ENCODE results near the gene FGF11. TPM values are rescaled to one million over a fixed set of nuclear protein-coding genes. Genes with fewer than 3 reads are reported as not detected.
A peak's percentile ranks its signal among the peaks of the same experiment; 100 is the strongest.
"Not testable (repeated sequence)": the region's sequence is repeated elsewhere in the genome, so short reads cannot be mapped to it uniquely, and the experiment has no call there.

Gene FGF11
- polyA plus RNA-seq, 3 donors: 2.2 TPM; not detected in 2

DNA sequence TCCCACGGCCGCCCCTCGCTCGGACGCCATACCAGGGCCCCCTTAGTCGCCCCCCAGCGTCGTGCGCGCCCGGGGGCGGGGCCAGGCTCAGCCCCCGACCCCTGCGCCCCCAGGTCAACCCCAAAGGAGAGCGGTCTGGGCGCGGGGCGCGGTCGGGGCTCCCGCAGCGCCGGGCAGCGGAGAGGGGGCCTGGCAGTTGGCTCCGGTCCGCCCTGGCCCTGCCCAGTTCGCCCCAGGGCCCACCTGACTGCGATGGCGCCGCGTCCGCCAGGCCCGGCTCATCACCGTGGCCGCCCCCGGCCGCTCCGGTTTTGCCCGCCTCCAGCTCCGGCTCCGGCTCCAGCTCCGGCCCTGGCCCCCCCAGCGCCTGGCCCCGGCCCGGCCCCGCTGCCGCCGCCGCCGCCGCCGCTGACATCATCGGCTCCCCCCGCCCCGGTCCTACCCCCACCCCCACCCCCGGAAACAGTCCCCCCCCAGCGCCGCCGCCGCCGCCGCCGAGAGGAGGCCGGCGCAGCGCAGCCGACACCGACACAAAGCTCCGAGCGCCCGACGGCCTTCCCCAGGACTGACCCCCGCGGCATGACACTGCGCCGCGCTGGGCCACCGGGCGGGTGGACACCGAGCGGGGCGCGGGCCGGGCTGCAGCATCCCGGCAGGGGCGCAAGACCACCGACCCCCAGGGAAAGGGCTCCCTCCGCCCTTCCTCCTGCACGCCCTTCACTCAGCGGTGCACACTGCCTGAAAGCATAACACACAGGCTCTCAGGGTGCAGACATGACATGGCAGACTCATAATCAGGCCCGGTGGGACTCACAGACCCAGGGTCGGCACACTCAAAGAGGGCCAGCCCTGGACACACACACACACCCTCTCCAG, 40.1 kb downstream of the FGF11 start, which contains the start of gene ZBTB4:
TSS of gene ZBTB4 (minus strand) at position 419 of the 876 bp plus-strand sequence. CDS start 12,830 bp downstream, outside the sequence.
- peak within 1 kb of the TSS; percentile 83 for H3K9ac ChIP-seq (ENCODE audit: insufficient read depth, low read length, poor library complexity, severe bottlenecking)
- H3K4me1 ChIP-seq (ENCODE audit: control insufficient read depth in 1 of 2, insufficient read depth in 2 of 2, low read length in 2 of 2): peaks cover 59 to 66% of the 10 kb centered on the region in 2 donors

GRCh38 chr17:7480089-7480384, 40.7 kb downstream of the FGF11 start:
- intact Hi-C loops (cut with micrococcal nuclease): loop anchor here in 1 of 2 donors (5.0 to 10.0 kb wide), 4 partner anchors 92 to 362 kb away; partner anchors contain the start of genes DVL2, KCTD11, PHF23 and TMEM95
- Mint-ChIP-seq H3K4me1 (peaks cover 70% of the 10 kb centered on the region), H3K4me3 (peak overlapping the region; percentile 82 to 91), H3K27ac (peak overlapping the region; percentile 72 to 92 (median 80)), H3K9me3 (peaks cover 0 to 2% (median 0%) of the 10 kb centered on the region in 7 donors), H3K27me3 (ENCODE audit: low read depth in 3 of 3) (peaks cover 0 to 3% (median 1%) of the 10 kb centered on the region in 3 donors), H3K36me3 (peaks cover 0 to 7% of the 10 kb centered on the region in 2 donors)
- 9% methylated on average over 8 of the region's 8 CpGs for WGBS (ENCODE audit: insufficient coverage)
- Histone ChIP-seq H3K9me3 (replicated peaks in 1 of 2; ENCODE audit: control insufficient read depth in 1 of 2, insufficient read depth in 1 of 2, low read length in 2 of 2) (no peaks in the 10 kb centered on the region), H3K9ac (ENCODE audit: insufficient read depth, low read length, poor library complexity, severe bottlenecking) (peak overlapping the region; percentile 83), H3K4me3 (replicated peaks in 1 of 3; ENCODE audit: low read depth in 2 of 3, low read length in 3 of 3) (peak overlapping the region; percentile 36 to 89 (median 66)), H3K36me3 (replicated peaks in 1 of 2; ENCODE audit: control insufficient read depth in 1 of 2, insufficient read depth in 2 of 2, low read length in 2 of 2) (no peaks in the 10 kb centered on the region), H3K4me2 (replicated peaks; ENCODE audit: extremely low read depth, low read length, poor library complexity, severe bottlenecking) (peak overlapping the region; percentile 94), H4K20me1 (ENCODE audit: insufficient read depth, low read length) (peaks cover 10% of the 10 kb centered on the region), H3K27me3 (ENCODE audit: control insufficient read depth in 2 of 2, insufficient read depth in 2 of 2, low read length in 2 of 2) (no peaks in the 10 kb centered on the region), H3K27ac (ENCODE audit: low read depth in 1 of 2, low read length in 2 of 2) (peak overlapping the region; percentile 28 to 79), H3K4me1 (ENCODE audit: control insufficient read depth in 1 of 2, insufficient read depth in 2 of 2, low read length in 2 of 2) (peaks cover 54 to 64% of the 10 kb centered on the region in 2 donors), H2AFZ (ENCODE audit: insufficient read depth, low read depth, low read length, poor library complexity, severe bottlenecking) (peak overlapping the region; percentile 85), H3K79me2 (ENCODE audit: insufficient read depth, low read length) (peaks cover 56% of the 10 kb centered on the region)
- no peak for DNase-seq
- TF ChIP-seq, protein P1, sequence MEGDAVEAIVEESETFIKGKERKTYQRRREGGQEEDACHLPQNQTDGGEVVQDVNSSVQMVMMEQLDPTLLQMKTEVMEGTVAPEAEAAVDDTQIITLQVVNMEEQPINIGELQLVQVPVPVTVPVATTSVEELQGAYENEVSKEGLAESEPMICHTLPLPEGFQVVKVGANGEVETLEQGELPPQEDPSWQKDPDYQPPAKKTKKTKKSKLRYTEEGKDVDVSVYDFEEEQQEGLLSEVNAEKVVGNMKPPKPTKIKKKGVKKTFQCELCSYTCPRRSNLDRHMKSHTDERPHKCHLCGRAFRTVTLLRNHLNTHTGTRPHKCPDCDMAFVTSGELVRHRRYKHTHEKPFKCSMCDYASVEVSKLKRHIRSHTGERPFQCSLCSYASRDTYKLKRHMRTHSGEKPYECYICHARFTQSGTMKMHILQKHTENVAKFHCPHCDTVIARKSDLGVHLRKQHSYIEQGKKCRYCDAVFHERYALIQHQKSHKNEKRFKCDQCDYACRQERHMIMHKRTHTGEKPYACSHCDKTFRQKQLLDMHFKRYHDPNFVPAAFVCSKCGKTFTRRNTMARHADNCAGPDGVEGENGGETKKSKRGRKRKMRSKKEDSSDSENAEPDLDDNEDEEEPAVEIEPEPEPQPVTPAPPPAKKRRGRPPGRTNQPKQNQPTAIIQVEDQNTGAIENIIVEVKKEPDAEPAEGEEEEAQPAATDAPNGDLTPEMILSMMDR (IDR thresholded peaks at IDR 0.05): no peak

More for the DNA sequence above, 40.1 kb downstream of the FGF11 start, which contains the start of gene ZBTB4:
- H3K27me3 ChIP-seq (ENCODE audit: control insufficient read depth in 2 of 2, insufficient read depth in 2 of 2, low read length in 2 of 2): no peaks in the 10 kb centered on the region
- H3K4me2 ChIP-seq (replicated peaks; ENCODE audit: extremely low read depth, low read length, poor library complexity, severe bottlenecking): peak within 1 kb of the TSS; percentile 94
- H3K9me3 ChIP-seq (replicated peaks in 1 of 2; ENCODE audit: control insufficient read depth in 1 of 2, insufficient read depth in 1 of 2, low read length in 2 of 2): no peaks in the 10 kb centered on the region
- Mint-ChIP-seq H3K27me3 (ENCODE audit: low read depth in 3 of 3) (peaks cover 0 to 3% (median 1%) of the 10 kb centered on the region in 3 donors), H3K4me1 (peaks cover 72% of the 10 kb centered on the region), H3K27ac (peak within 1 kb of the TSS; percentile 75 to 96 (median 87)), H3K36me3 (peaks cover 2 to 7% of the 10 kb centered on the region in 2 donors), H3K4me3 (peak within 1 kb of the TSS; percentile 90 to 93), H3K9me3 (peaks cover 0 to 2% (median 0%) of the 10 kb centered on the region in 7 donors)
- intact Hi-C loops (cut with micrococcal nuclease): loop anchor here in 1 of 2 donors (5.0 to 10.0 kb wide), 4 partner anchors 93 to 363 kb away; partner anchors contain the start of genes DVL2, KCTD11, PHF23 and TMEM95
- H4K20me1 ChIP-seq (ENCODE audit: insufficient read depth, low read length): peaks cover 5% of the 10 kb centered on the region
- peaks cover 58% of the 10 kb centered on the region for H3K79me2 ChIP-seq (ENCODE audit: insufficient read depth, low read length)
- no peaks in the 10 kb centered on the region for H3K36me3 ChIP-seq (replicated peaks in 1 of 2; ENCODE audit: control insufficient read depth in 1 of 2, insufficient read depth in 2 of 2, low read length in 2 of 2)
- peak within 1 kb of the TSS; percentile 85 for H2AFZ ChIP-seq (ENCODE audit: insufficient read depth, low read depth, low read length, poor library complexity, severe bottlenecking)
- H3K4me3 ChIP-seq (replicated peaks in 1 of 3; ENCODE audit: low read depth in 2 of 3, low read length in 3 of 3): peak within 1 kb of the TSS; percentile 62 to 89 (median 80)
- peak within 1 kb of the TSS; percentile 67 to 80 for H3K27ac ChIP-seq (ENCODE audit: low read depth in 1 of 2, low read length in 2 of 2)
- DNase-seq: peak; percentile 18 to 49 (median 23)
- WGBS (ENCODE audit: insufficient coverage): under 1% methylated on average over 67 of the region's 92 CpGs
- TF ChIP-seq, protein P1 (IDR thresholded peaks at IDR 0.05): no peak

DNA sequence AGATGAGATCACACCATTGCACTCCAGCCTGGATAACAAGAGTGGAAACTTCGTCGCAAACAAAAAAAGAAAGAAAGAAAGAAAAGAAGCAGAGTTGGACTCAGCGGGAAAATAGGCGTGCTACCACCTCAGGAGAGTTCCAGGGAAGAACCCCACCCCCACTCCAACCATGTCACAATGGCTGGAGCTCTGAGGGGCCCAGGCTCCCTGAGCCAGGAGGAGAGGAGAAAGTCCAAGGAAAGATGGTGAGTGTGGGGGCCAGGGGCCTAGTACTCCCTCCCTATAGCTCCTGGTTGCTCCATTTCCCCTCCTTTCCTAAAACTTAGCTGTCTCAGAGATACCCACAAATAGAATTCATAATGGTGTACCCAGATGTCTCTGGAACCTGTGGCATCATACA, 42.0 kb downstream of the FGF11 start, which contains the start of gene SLC35G6:
TSS of gene SLC35G6 (plus strand) at position 172 of the 400 bp plus-strand sequence. CDS start at position 243, 71 bp downstream.
- not testable (repeated sequence) for DNase-seq; H2AFZ ChIP-seq (ENCODE audit: insufficient read depth, low read depth, low read length, poor library complexity, severe bottlenecking); H3K27me3 Mint-ChIP-seq (ENCODE audit: low read depth in 3 of 3); H3K9ac ChIP-seq (ENCODE audit: insufficient read depth, low read length, poor library complexity, severe bottlenecking); H3K36me3 ChIP-seq (replicated peaks in 1 of 2; ENCODE audit: control insufficient read depth in 1 of 2, insufficient read depth in 2 of 2, low read length in 2 of 2); H3K27me3 ChIP-seq (ENCODE audit: control insufficient read depth in 2 of 2, insufficient read depth in 2 of 2, low read length in 2 of 2); H3K9me3 ChIP-seq (replicated peaks in 1 of 2; ENCODE audit: control insufficient read depth in 1 of 2, insufficient read depth in 1 of 2, low read length in 2 of 2); H3K36me3 Mint-ChIP-seq; H3K9me3 Mint-ChIP-seq
- H3K4me3 Mint-ChIP-seq: peak within 1 kb of the TSS; percentile 82 to 91
- H3K4me1 ChIP-seq (ENCODE audit: control insufficient read depth in 1 of 2, insufficient read depth in 2 of 2, low read length in 2 of 2): peaks cover 54 to 64% of the 10 kb centered on the region in 2 donors
- peak within 1 kb of the TSS in 1 of 3 experiments; percentile 89 for H3K4me3 ChIP-seq (replicated peaks in 1 of 3; ENCODE audit: low read depth in 2 of 3, low read length in 3 of 3)
- peak within 1 kb of the TSS in 6 of 7 donors; percentile 17 to 100 (median 68) for H3K27ac Mint-ChIP-seq
- H3K4me1 Mint-ChIP-seq: peaks cover 69% of the 10 kb centered on the region
- peak within 1 kb of the TSS; percentile 94 for H3K4me2 ChIP-seq (replicated peaks; ENCODE audit: extremely low read depth, low read length, poor library complexity, severe bottlenecking)
- peak within 1 kb of the TSS in 1 of 2 donors; percentile 79 for H3K27ac ChIP-seq (ENCODE audit: low read depth in 1 of 2, low read length in 2 of 2)
- peaks cover 22% of the 10 kb centered on the region for H4K20me1 ChIP-seq (ENCODE audit: insufficient read depth, low read length)
- intact Hi-C loops (cut with micrococcal nuclease): loop anchor here in 1 of 2 donors (5.0 to 10.0 kb wide), 4 partner anchors 91 to 361 kb away; partner anchors contain the start of genes DVL2, KCTD11, PHF23 and TMEM95
- WGBS (ENCODE audit: insufficient coverage): no CpG with 5 or more reads among the region's 4 CpGs
- peaks cover 56% of the 10 kb centered on the region for H3K79me2 ChIP-seq (ENCODE audit: insufficient read depth, low read length)

Measured in CD14-positive monocyte (primary cell).